ENCODE measurements around the gene MTUS2.

MTUS2 gene

GRCh38 chr13:29428310-29429181 is 608.4 kb downstream of the MTUS2 start:
- DNase-seq, result peak in 1 of 2 donors; percentile 1

GRCh38 chr13:29429286-29429900 is 609.3 kb downstream of the MTUS2 start:
- no peak for DNase-seq

GRCh38 chr13:29434217-29434945 is 614.2 kb downstream of the MTUS2 start:
- no peak for DNase-seq

GRCh38 chr13:29435125-29435911 is 615.2 kb downstream of the MTUS2 start:
- no peak for DNase-seq

GRCh38 chr13:29436291-29436690 is 616.2 kb downstream of the MTUS2 start:
- DNase-seq, result no peak

- no peak for DNase-seq
Measured at GRCh38 chr13:29436721-29437280, 616.7 kb downstream of the MTUS2 start.

GRCh38 chr13:29438769-29439168 is 618.6 kb downstream of the MTUS2 start:
- DNase-seq, result no peak

GRCh38 chr13:29439601-29440388 is 619.7 kb downstream of the MTUS2 start:
- no peak for DNase-seq

GRCh38 chr13:29441306-29441705 is 621.2 kb downstream of the MTUS2 start:
- no peak for DNase-seq

GRCh38 chr13:29446016-29446415 is 625.9 kb downstream of the MTUS2 start:
- no peak for DNase-seq

- no peak for DNase-seq
Measured at GRCh38 chr13:29448174-29448573, 628.0 kb downstream of the MTUS2 start.

GRCh38 chr13:29449726-29450125 is 629.6 kb downstream of the MTUS2 start:
- DNase-seq, result no peak

GRCh38 chr13:29451976-29452375 is 631.8 kb downstream of the MTUS2 start:
- no peak for DNase-seq

- no peak for DNase-seq
Measured at GRCh38 chr13:29452773-29453616, 632.9 kb downstream of the MTUS2 start.

GRCh38 chr13:29453617-29454011 is 633.5 kb downstream of the MTUS2 start:
- no peak for DNase-seq

- no peak for DNase-seq
Measured at GRCh38 chr13:29454931-29455481, 634.9 kb downstream of the MTUS2 start.

- DNase-seq, result no peak
Measured at GRCh38 chr13:29456419-29456818, 636.3 kb downstream of the MTUS2 start.

- DNase-seq, result no peak
Measured at GRCh38 chr13:29457299-29457698, 637.2 kb downstream of the MTUS2 start.

- DNase-seq, result no peak
Measured at GRCh38 chr13:29458419-29458818, 638.3 kb downstream of the MTUS2 start.

- DNase-seq, result no peak
Measured at GRCh38 chr13:29459813-29460355, 639.7 kb downstream of the MTUS2 start.

Data from stimulated activated CD4-positive, alpha-beta T cell treated with anti-CD3 and anti-CD28 coated beads, Interleukin-2, amount 100 ng/mL, for 48 hours (primary cell).